Measurements from ENCODE around the gene EEF1AKMT3.

DNA sequence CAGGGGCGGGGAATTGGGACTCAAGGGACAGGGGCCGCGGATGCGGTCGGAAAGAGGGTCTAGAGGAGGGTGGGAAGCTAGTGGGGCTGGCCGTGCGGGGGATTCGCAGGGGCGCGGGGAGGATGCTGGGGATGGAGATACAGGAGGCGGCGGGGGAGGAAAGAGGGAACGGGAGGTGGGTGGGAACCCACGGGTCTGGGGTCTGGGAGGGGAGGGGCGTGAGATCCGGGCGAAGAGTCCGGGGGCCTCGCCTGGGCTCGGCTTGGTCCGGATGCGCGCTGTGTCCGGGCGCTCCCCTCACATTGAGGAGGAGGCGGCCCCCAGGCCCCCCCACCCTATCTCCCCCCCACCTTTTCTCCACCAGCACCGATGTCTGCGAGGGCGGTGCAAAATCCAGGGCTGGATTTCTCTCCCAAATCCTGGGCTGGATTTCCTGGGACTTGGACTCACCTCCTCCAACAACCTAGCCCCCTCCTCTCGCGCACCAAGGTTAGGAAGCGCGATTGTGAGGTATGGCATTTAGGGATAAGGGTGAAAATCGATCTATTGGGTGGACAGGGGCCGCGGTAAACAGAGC is 33.7 kb upstream of the EEF1AKMT3 start, which contains the start of gene AGAP2:
- TF ChIP-seq, protein P1, sequence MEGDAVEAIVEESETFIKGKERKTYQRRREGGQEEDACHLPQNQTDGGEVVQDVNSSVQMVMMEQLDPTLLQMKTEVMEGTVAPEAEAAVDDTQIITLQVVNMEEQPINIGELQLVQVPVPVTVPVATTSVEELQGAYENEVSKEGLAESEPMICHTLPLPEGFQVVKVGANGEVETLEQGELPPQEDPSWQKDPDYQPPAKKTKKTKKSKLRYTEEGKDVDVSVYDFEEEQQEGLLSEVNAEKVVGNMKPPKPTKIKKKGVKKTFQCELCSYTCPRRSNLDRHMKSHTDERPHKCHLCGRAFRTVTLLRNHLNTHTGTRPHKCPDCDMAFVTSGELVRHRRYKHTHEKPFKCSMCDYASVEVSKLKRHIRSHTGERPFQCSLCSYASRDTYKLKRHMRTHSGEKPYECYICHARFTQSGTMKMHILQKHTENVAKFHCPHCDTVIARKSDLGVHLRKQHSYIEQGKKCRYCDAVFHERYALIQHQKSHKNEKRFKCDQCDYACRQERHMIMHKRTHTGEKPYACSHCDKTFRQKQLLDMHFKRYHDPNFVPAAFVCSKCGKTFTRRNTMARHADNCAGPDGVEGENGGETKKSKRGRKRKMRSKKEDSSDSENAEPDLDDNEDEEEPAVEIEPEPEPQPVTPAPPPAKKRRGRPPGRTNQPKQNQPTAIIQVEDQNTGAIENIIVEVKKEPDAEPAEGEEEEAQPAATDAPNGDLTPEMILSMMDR (conservative IDR thresholded peaks at IDR 0.05; ENCODE audit: low read depth, low read length) = no peak
- no peak for TF ChIP-seq EZH2 (IDR thresholded peaks at IDR 0.05; ENCODE audit: low read length, unreplicated experiment)
